K562 (cell line): ENCODE measurements around the gene B2M. TPM values are rescaled to one million over a fixed set of nuclear protein-coding genes. Genes with fewer than 3 reads are reported as not detected.
A peak's percentile ranks its signal among the peaks of the same experiment; 100 is the strongest.

Experiments used
- CTCFL ChIP-seq: IDR thresholded peaks from 2 replicates; pipeline ENCODE4 v1.6.1; 2011; ENCODE audit warnings: borderline replicate concordance, low read depth, mild to moderate bottlenecking, moderate library complexity, low read length; ENCODE audit not compliant: insufficient read depth, poor library complexity, severe bottlenecking
- FOXM1 ChIP-seq, 2 experiments: fragments of 450-650 bp in 1 of 2; sonication (generic) in 1 of 2; formaldehyde crosslinking in 1 of 2; IDR thresholded peaks; 2 replicates each; pipeline versions ENCODE4 v1.6.1 to v1.9.0; 2017 to 2022; ENCODE audit warnings: low read depth in 2 of 2, mild to moderate bottlenecking in 2 of 2, missing genetic modification reagents in 1 of 2, moderate library complexity in 1 of 2
- HMG20B ChIP-seq: fragments of 250-450 bp; sonication (Bioruptor Pico); IDR thresholded peaks from 2 replicates; pipeline ENCODE4 v1.5.0; 2021; ENCODE audit warnings: mild to moderate bottlenecking
- KAT8 ChIP-seq: fragments of 450-650 bp; IDR thresholded peaks from 2 replicates; pipeline ENCODE4 v1.6.1; 2016; ENCODE audit warnings: low read depth, mild to moderate bottlenecking
- MYC ChIP-seq, 2 experiments: fragments of 250-450 bp in 1 of 2; sonication (Bioruptor Pico) in 1 of 2; IDR thresholded peaks; 2 replicates each; pipeline versions ENCODE4 v1.5.1 to v1.6.1; 2012 to 2021; ENCODE audit warnings: low read depth in 2 of 2, borderline replicate concordance in 1 of 2, improper control_type of control experiment in 1 of 2, low read length in 1 of 2, mild to moderate bottlenecking in 1 of 2, moderate library complexity in 1 of 2
- NR2C1 ChIP-seq, 2 experiments: fragments of 450-650 bp; IDR thresholded peaks; 2 replicates each; pipeline ENCODE4 v1.6.1; 2017; ENCODE audit warnings: mild to moderate bottlenecking in 2 of 2, antibody characterized with exemption in 1 of 2, inconsistent platforms in 1 of 2, missing compliant biosample characterization in 1 of 2, missing genetic modification characterization in 1 of 2
- PCBP2 ChIP-seq: fragments of 200-400 bp; formaldehyde crosslinking; IDR thresholded peaks from 2 replicates; pipeline ENCODE4 v1.6.1; 2018; ENCODE audit warnings: low read length, low read depth, mild to moderate bottlenecking, moderate library complexity; ENCODE audit not compliant: poor library complexity, severe bottlenecking
- POLR2B ChIP-seq: fragments of 450-650 bp; IDR thresholded peaks from 2 replicates; pipeline ENCODE4 v1.6.1; 2018; ENCODE audit warnings: low read depth; ENCODE audit not compliant: partially characterized antibody
- RBM15 ChIP-seq: fragments of 200-400 bp; formaldehyde crosslinking; IDR thresholded peaks from 2 replicates; pipeline ENCODE4 v1.6.1; 2018; ENCODE audit warnings: mild to moderate bottlenecking, low read length, moderate library complexity; ENCODE audit not compliant: insufficient read depth
- TAF1 ChIP-seq: IDR thresholded peaks from 2 replicates; pipeline ENCODE4 v1.6.1; 2011; ENCODE audit warnings: mild to moderate bottlenecking, low read length, moderate library complexity; ENCODE audit not compliant: insufficient read depth, control insufficient read depth, severe bottlenecking; ENCODE audit errors: extremely low read depth
- THRB ChIP-seq: fragments of 450-650 bp; formaldehyde crosslinking; conservative IDR thresholded peaks from 2 replicates; pipeline ENCODE4 v1.4.0; 2022; ENCODE audit warnings: mild to moderate bottlenecking, missing genetic modification characterization
- ZNF407 ChIP-seq: fragments of 450-650 bp; IDR thresholded peaks from 2 replicates; pipeline ENCODE4 v1.6.1; 2016; ENCODE audit warnings: low read depth
- polyA plus RNA-seq, 8 experiments: library from polyadenylated mRNA; depleted of rRNA in 4 of 8; stranded (reverse) in 5 of 8; unstranded in 3 of 8; fragments of >200 nt; fragmentation: Nextera tagmentation in 2 of 8; fragmentation: Illumina TruSeq in 1 of 8; extraction: Ambion mirVana in 2 of 8; extraction: Trizol in 1 of 8; gene quantifications; 2 replicates each; pipeline versions ENCODE4 v1.2.1 to v1.2.3, GENCODE V29; 2011 to 2014; ENCODE audit warnings: inconsistent platforms in 1 of 8, missing spikeins in 1 of 8
- total RNA-seq, 7 experiments: library from RNA; depleted of rRNA in 6 of 7; stranded (reverse); fragments of >200 nt in 6 of 7; fragmentation: Illumina TruSeq in 2 of 7; extraction: Trizol in 2 of 7; gene quantifications; 2 replicates each; pipeline versions ENCODE4 v1.2.1 to v1.2.3, GENCODE V29; 2011 to 2021; ENCODE audit warnings: low replicate concordance in 1 of 7

The B2M gene
- total and polyA plus RNA-seq, 9 of the 15 experiments (the other 6 are each of a cell fraction or from before 2014, with no cell fraction given) = 460 to 3,138 (median 1,032) TPM

- TF ChIP-seq POLR2B = peak; percentile 50
- no peak for TF ChIP-seq TAF1
- no peak for TF ChIP-seq RBM15
- TF ChIP-seq ZNF407 = no peak
- TF ChIP-seq FOXM1 (IDR thresholded peaks at IDR 0.05; ENCODE audit: low read depth) = peak; percentile 85
- TF ChIP-seq FOXM1 (CRISPR knock-in tag; IDR thresholded peaks at IDR 0.05; ENCODE audit: low read depth) = no peak
- peak; percentile 54; the same call in 1 of the 2 replicates for TF ChIP-seq MYC (IDR thresholded peaks at IDR 0.05; ENCODE audit: low read depth, low read length)
- TF ChIP-seq MYC (CRISPR knock-in tag; IDR thresholded peaks at IDR 0.05; ENCODE audit: borderline replicate concordance, low read depth) = no peak
- TF ChIP-seq PCBP2 = no peak
- TF ChIP-seq NR2C1 (IDR thresholded peaks at IDR 0.05) = no peak
- TF ChIP-seq NR2C1 (tag; IDR thresholded peaks at IDR 0.05) = no peak
- no peak for TF ChIP-seq HMG20B
- no peak for TF ChIP-seq KAT8
- no peak for TF ChIP-seq CTCFL
- TF ChIP-seq THRB (CRISPR knock-in tag) = peak; percentile 74; the same call in 1 of the 2 replicates
These were observed 8.1 kb downstream of the B2M start (continued) for GRCh38 chr15:44719293-44719999.
